ENCODE results near the gene COL6A3.

COL6A3 gene

GRCh38 chr2:237426517-237426916, 12.6 kb upstream of the COL6A3 start:
- no peaks in the 10 kb centered on the region for H4K20me1 ChIP-seq (ENCODE audit: control insufficient read depth, insufficient read depth, low read depth, low read length)
- H3K9me2 ChIP-seq (replicated peaks; ENCODE audit: control insufficient read depth, low read length), result no peaks in the 10 kb centered on the region
- H3K79me2 ChIP-seq (ENCODE audit: control insufficient read depth, low read length), result no peaks in the 10 kb centered on the region
- no peaks in the 10 kb centered on the region for H3K36me3 ChIP-seq (ENCODE audit: control insufficient read depth, low read length)
- no peaks in the 10 kb centered on the region for H3F3A ChIP-seq (ENCODE audit: control insufficient read depth, insufficient read depth)
- no peak overlapping the region for H3K27ac ChIP-seq (ENCODE audit: low read depth, low read length)
- peaks cover 4% of the 10 kb centered on the region for H3K4me1 ChIP-seq (ENCODE audit: control insufficient read depth, low read length)
- no peak overlapping the region for H3K4me2 ChIP-seq (ENCODE audit: low read length)
- TF ChIP-seq EZH2phosphoT487 (IDR thresholded peaks at IDR 0.05; ENCODE audit: borderline replicate concordance, low read length), result no peak
- no peak for TF ChIP-seq CTCF (IDR thresholded peaks at IDR 0.05; ENCODE audit: low read depth, low read length, poor library complexity, severe bottlenecking)
- H3K4me3 ChIP-seq (ENCODE audit: low read length), result no peak overlapping the region
- H3K9me3 ChIP-seq (ENCODE audit: control insufficient read depth, insufficient read depth, low read length), result no peaks in the 10 kb centered on the region
- peaks cover 18% of the 10 kb centered on the region for H3K27me3 ChIP-seq (ENCODE audit: control insufficient read depth, low read length)

GRCh38 chr2:237425320-237425719, 11.4 kb upstream of the COL6A3 start:
- Histone ChIP-seq H4K20me1 (ENCODE audit: control insufficient read depth, insufficient read depth, low read depth, low read length) (no peaks in the 10 kb centered on the region), H3F3A (ENCODE audit: control insufficient read depth, insufficient read depth) (no peaks in the 10 kb centered on the region), H3K79me2 (ENCODE audit: control insufficient read depth, low read length) (no peaks in the 10 kb centered on the region), H3K4me1 (ENCODE audit: control insufficient read depth, low read length) (peaks cover 8% of the 10 kb centered on the region), H3K9me3 (ENCODE audit: control insufficient read depth, insufficient read depth, low read length) (no peaks in the 10 kb centered on the region), H3K4me2 (ENCODE audit: low read length) (no peak overlapping the region), H3K27me3 (ENCODE audit: control insufficient read depth, low read length) (peaks cover 21% of the 10 kb centered on the region), H3K36me3 (ENCODE audit: control insufficient read depth, low read length) (no peaks in the 10 kb centered on the region), H3K9me2 (replicated peaks; ENCODE audit: control insufficient read depth, low read length) (no peaks in the 10 kb centered on the region), H3K4me3 (ENCODE audit: low read length) (no peak overlapping the region), H3K27ac (ENCODE audit: low read depth, low read length) (no peak overlapping the region)
- TF ChIP-seq CTCF (IDR thresholded peaks at IDR 0.05; ENCODE audit: low read depth, low read length, poor library complexity, severe bottlenecking) (no peak), EZH2phosphoT487 (IDR thresholded peaks at IDR 0.05; ENCODE audit: borderline replicate concordance, low read length) (no peak)

- TF ChIP-seq CTCF (IDR thresholded peaks at IDR 0.05; ENCODE audit: low read depth, low read length, poor library complexity, severe bottlenecking) (no peak), EZH2phosphoT487 (IDR thresholded peaks at IDR 0.05; ENCODE audit: borderline replicate concordance, low read length) (no peak)
- H3K4me3 ChIP-seq (ENCODE audit: low read length), result no peak overlapping the region
- H3K9me3 ChIP-seq (ENCODE audit: control insufficient read depth, insufficient read depth, low read length), result no peaks in the 10 kb centered on the region
- no peaks in the 10 kb centered on the region for H3F3A ChIP-seq (ENCODE audit: control insufficient read depth, insufficient read depth)
- no peak overlapping the region for H3K4me2 ChIP-seq (ENCODE audit: low read length)
- no peaks in the 10 kb centered on the region for H4K20me1 ChIP-seq (ENCODE audit: control insufficient read depth, insufficient read depth, low read depth, low read length)
- peaks cover 21% of the 10 kb centered on the region for H3K27me3 ChIP-seq (ENCODE audit: control insufficient read depth, low read length)
- no peaks in the 10 kb centered on the region for H3K9me2 ChIP-seq (replicated peaks; ENCODE audit: control insufficient read depth, low read length)
- H3K4me1 ChIP-seq (ENCODE audit: control insufficient read depth, low read length), result peaks cover 8% of the 10 kb centered on the region
- no peaks in the 10 kb centered on the region for H3K36me3 ChIP-seq (ENCODE audit: control insufficient read depth, low read length)
- no peaks in the 10 kb centered on the region for H3K79me2 ChIP-seq (ENCODE audit: control insufficient read depth, low read length)
- H3K27ac ChIP-seq (ENCODE audit: low read depth, low read length), result no peak overlapping the region
These were observed 10.6 kb upstream of the COL6A3 start for GRCh38 chr2:237424544-237424943.

- no peak overlapping the region for H3K4me3 ChIP-seq (ENCODE audit: low read length)
- H3K9me2 ChIP-seq (replicated peaks; ENCODE audit: control insufficient read depth, low read length), result no peaks in the 10 kb centered on the region
- H3K27ac ChIP-seq (ENCODE audit: low read depth, low read length), result no peak overlapping the region
- H3K9me3 ChIP-seq (ENCODE audit: control insufficient read depth, insufficient read depth, low read length), result no peaks in the 10 kb centered on the region
- TF ChIP-seq CTCF (IDR thresholded peaks at IDR 0.05; ENCODE audit: low read depth, low read length, poor library complexity, severe bottlenecking) (no peak), EZH2phosphoT487 (IDR thresholded peaks at IDR 0.05; ENCODE audit: borderline replicate concordance, low read length) (no peak)
- no peaks in the 10 kb centered on the region for H3K79me2 ChIP-seq (ENCODE audit: control insufficient read depth, low read length)
- peaks cover 8% of the 10 kb centered on the region for H3K4me1 ChIP-seq (ENCODE audit: control insufficient read depth, low read length)
- H3K36me3 ChIP-seq (ENCODE audit: control insufficient read depth, low read length), result no peaks in the 10 kb centered on the region
- no peak overlapping the region for H3K4me2 ChIP-seq (ENCODE audit: low read length)
- H3F3A ChIP-seq (ENCODE audit: control insufficient read depth, insufficient read depth), result no peaks in the 10 kb centered on the region
- peaks cover 21% of the 10 kb centered on the region for H3K27me3 ChIP-seq (ENCODE audit: control insufficient read depth, low read length)
- H4K20me1 ChIP-seq (ENCODE audit: control insufficient read depth, insufficient read depth, low read depth, low read length), result no peaks in the 10 kb centered on the region
These were observed 9.9 kb upstream of the COL6A3 start for GRCh38 chr2:237423891-237424290.

Data from DOHH2 (cell line).